ENCODE data around the gene CACNB4. TPM values are rescaled to one million over a fixed set of nuclear protein-coding genes. Genes with fewer than 3 reads are reported as not detected.
"Not testable (repeated sequence)": the region's sequence is repeated elsewhere in the genome, so short reads cannot be mapped to it uniquely, and the experiment has no call there.

The CACNB4 gene
- total and polyA plus RNA-seq, 8 donors: under 0.01 to 6.4 (median 1.0) TPM

- TF ChIP-seq POLR2A (IDR thresholded peaks at IDR 0.05): no peak
- TF ChIP-seq POLR2AphosphoS5 (IDR thresholded peaks at IDR 0.05): no peak
- TF ChIP-seq, protein P1, sequence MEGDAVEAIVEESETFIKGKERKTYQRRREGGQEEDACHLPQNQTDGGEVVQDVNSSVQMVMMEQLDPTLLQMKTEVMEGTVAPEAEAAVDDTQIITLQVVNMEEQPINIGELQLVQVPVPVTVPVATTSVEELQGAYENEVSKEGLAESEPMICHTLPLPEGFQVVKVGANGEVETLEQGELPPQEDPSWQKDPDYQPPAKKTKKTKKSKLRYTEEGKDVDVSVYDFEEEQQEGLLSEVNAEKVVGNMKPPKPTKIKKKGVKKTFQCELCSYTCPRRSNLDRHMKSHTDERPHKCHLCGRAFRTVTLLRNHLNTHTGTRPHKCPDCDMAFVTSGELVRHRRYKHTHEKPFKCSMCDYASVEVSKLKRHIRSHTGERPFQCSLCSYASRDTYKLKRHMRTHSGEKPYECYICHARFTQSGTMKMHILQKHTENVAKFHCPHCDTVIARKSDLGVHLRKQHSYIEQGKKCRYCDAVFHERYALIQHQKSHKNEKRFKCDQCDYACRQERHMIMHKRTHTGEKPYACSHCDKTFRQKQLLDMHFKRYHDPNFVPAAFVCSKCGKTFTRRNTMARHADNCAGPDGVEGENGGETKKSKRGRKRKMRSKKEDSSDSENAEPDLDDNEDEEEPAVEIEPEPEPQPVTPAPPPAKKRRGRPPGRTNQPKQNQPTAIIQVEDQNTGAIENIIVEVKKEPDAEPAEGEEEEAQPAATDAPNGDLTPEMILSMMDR (IDR thresholded peaks at IDR 0.05): no peak
- no peak for TF ChIP-seq EP300 (IDR thresholded peaks at IDR 0.05)
- H3K27ac ChIP-seq: no peak overlapping the region
- H3K4me1 ChIP-seq: peaks cover 0 to 5% (median 0%) of the 10 kb centered on the region in 4 donors
- H3K27me3 ChIP-seq: no peaks in the 10 kb centered on the region
- no peaks in the 10 kb centered on the region for H3K36me3 ChIP-seq
- no peak overlapping the region for H3K4me3 ChIP-seq
- intact Hi-C loops (cut with DNase I; ENCODE audit: low total_unique reads): no loop called here
- no peaks in the 10 kb centered on the region for H3K9me3 ChIP-seq
- DNase-seq: no peak
Observed at GRCh38 chr2:151878204-151878603, 220.6 kb downstream of the CACNB4 start.

GRCh38 chr2:151875631-151876030, 223.2 kb downstream of the CACNB4 start:
- DNase-seq; H3K36me3 ChIP-seq; intact Hi-C loops (cut with DNase I; ENCODE audit: low total_unique reads); H3K9me3 ChIP-seq; H3K4me3 ChIP-seq; H3K4me1 ChIP-seq; H3K27me3 ChIP-seq; H3K27ac ChIP-seq: not testable (repeated sequence)
- WGBS, 5 donors: 81 to 100% (median 94%) methylated on average over 1 to 21 of the region's 34 CpGs; no CpG with 5 or more reads in 1 of the 5 donors

GRCh38 chr2:151872463-151872862, 226.4 kb downstream of the CACNB4 start:
- no peak for DNase-seq
- 75 to 97% (median 92%) methylated on average over 3 of the region's 3 CpGs for WGBS, 5 donors
- intact Hi-C loops (cut with DNase I; ENCODE audit: low total_unique reads): no loop called here
- Histone ChIP-seq H3K27me3 (no peaks in the 10 kb centered on the region), H3K36me3 (no peaks in the 10 kb centered on the region), H3K27ac (no peak overlapping the region), H3K4me3 (no peak overlapping the region), H3K4me1 (no peaks in the 10 kb centered on the region), H3K9me3 (no peaks in the 10 kb centered on the region)
- no peak for TF ChIP-seq POLR2AphosphoS5 (IDR thresholded peaks at IDR 0.05)
- no peak for TF ChIP-seq EP300 (IDR thresholded peaks at IDR 0.05)

DNA sequence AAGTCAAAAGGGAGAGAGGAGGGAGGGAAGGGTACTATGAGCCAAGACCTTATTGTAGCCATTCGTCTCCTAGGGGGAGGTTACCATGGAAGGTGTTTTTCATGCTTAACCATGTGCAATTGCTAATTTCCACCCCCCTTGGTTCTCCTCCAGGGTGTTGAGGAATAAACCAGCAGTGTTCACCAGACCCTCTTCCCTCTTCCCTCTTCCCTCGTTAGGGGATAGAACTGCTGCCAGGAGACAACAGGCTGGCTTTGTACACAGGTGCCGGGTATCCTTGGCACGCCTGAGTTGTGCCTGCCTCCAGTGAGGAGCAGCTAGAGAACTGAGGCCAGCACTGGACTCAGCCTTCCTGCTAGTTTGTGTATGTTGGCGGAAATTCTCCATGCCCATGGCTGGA, 229.6 kb downstream of the CACNB4 start:
- DNase-seq: no peak
- Histone ChIP-seq H3K27me3 (no peaks in the 10 kb centered on the region), H3K9me3 (no peaks in the 10 kb centered on the region), H3K4me3 (no peak overlapping the region), H3K4me1 (no peaks in the 10 kb centered on the region), H3K27ac (no peak overlapping the region), H3K36me3 (no peaks in the 10 kb centered on the region)
- intact Hi-C loops (cut with DNase I; ENCODE audit: low total_unique reads): no loop called here
- 76 to 87% (median 83%) methylated on average over 4 to 5 of the region's 5 CpGs for WGBS, 5 donors
- TF ChIP-seq EP300 (IDR thresholded peaks at IDR 0.05) (no peak), POLR2AphosphoS5 (IDR thresholded peaks at IDR 0.05) (no peak), POLR2A (IDR thresholded peaks at IDR 0.05) (no peak)
- TF ChIP-seq, protein P1 (IDR thresholded peaks at IDR 0.05): no peak

DNA sequence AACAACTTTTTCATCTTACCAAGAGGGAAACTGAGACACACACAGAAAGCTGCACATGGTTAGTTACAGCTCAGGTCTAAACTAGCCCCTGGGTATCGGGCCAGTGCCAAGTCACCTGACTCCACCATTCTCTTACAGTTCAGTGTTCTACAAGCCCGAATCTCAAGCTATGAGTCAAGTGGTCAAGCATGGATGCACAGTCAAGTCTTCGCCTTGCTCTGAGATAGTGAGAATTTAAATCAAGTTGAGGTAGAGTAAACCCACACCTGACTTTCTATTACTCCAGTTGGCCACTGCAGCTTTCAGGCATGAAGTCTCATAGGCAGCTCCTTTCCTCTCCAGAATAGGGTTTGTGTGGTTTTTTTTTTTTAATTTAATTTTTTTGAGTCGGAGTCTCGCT, 236.1 kb downstream of the CACNB4 start:
- H3K9me3 ChIP-seq: no peaks in the 10 kb centered on the region
- no peak for DNase-seq
- intact Hi-C loops (cut with DNase I; ENCODE audit: low total_unique reads): no loop called here
- no peaks in the 10 kb centered on the region for H3K36me3 ChIP-seq
- H3K27ac ChIP-seq: no peak overlapping the region
- WGBS, 5 donors: 84 to 96% (median 96%) methylated on average over 5 of the region's 5 CpGs
- no peak for TF ChIP-seq POLR2A (IDR thresholded peaks at IDR 0.05)
- TF ChIP-seq, protein P1 (IDR thresholded peaks at IDR 0.05): no peak
- no peak for TF ChIP-seq POLR2AphosphoS5 (IDR thresholded peaks at IDR 0.05)
- TF ChIP-seq EP300 (IDR thresholded peaks at IDR 0.05): no peak
- H3K27me3 ChIP-seq: no peaks in the 10 kb centered on the region
- no peak overlapping the region for H3K4me3 ChIP-seq
- H3K4me1 ChIP-seq: peaks cover 0 to 5% (median 0%) of the 10 kb centered on the region in 4 donors
